Vagina (tissue), 2 donors: ENCODE data around the gene TIMM22. TPM values are rescaled to one million over a fixed set of nuclear protein-coding genes. Genes with fewer than 3 reads are reported as not detected.

Source experiments
- DNase-seq, 2 donors: peaks; one replicate each; pipeline ENCODE4 v3.0.0-alpha.2; 2017; ENCODE audit errors: extremely low spot score in 2 of 2
- H3K27ac ChIP-seq: fragments of 200-600 bp; sonication (generic); one replicate; pipeline ENCODE4 v1.5.1; 2019
- H3K27me3 ChIP-seq: fragments of 200-600 bp; sonication (generic); one replicate; pipeline ENCODE4 v1.5.1; 2019
- H3K36me3 ChIP-seq, 2 donors: fragments of 200-600 bp; sonication (generic); one replicate each; pipeline ENCODE4 v1.5.1; 2017 to 2019
- H3K4me1 ChIP-seq: fragments of 200-600 bp; sonication (generic); one replicate; pipeline ENCODE4 v1.5.1; 2019
- H3K4me3 ChIP-seq, 2 donors: fragments of 200-600 bp; sonication (generic); 1 replicate in 1 of 2; 2 replicates in 1 of 2; pipeline ENCODE4 v1.5.1; 2016 to 2019
- H3K9me3 ChIP-seq: fragments of 200-600 bp; sonication (generic); one replicate; pipeline ENCODE4 v1.5.1; 2019
- CTCF ChIP-seq, 3 experiments: fragments of 450-650 bp in 2 of 3; fragments of 200-600 bp in 1 of 3; sonication (generic) in 1 of 3; IDR thresholded peaks; one replicate each; pipeline ENCODE4 v1.5.1; 2017 to 2019; ENCODE audit warnings: antibody characterized with exemption in 3 of 3, mild to moderate bottlenecking in 2 of 3, moderate library complexity in 2 of 3
- POLR2A ChIP-seq, 2 donors: fragments of 450-650 bp; IDR thresholded peaks; one replicate each; pipeline ENCODE4 v1.6.1; 2017; ENCODE audit warnings: antibody characterized with exemption in 2 of 2, mild to moderate bottlenecking in 2 of 2, moderate library complexity in 2 of 2
- POLR2AphosphoS5 ChIP-seq, 2 donors: sonication (generic); formaldehyde crosslinking; IDR thresholded peaks; one replicate each; pipeline ENCODE4 v1.9.0; 2017; ENCODE audit warnings: antibody characterized with exemption in 2 of 2, mild to moderate bottlenecking in 2 of 2, low read depth in 1 of 2; ENCODE audit not compliant: insufficient read depth in 1 of 2
- intact Hi-C: fragments of 100-400 bp; cut with DNase I; formaldehyde crosslinking; loops from one replicate; pipeline ENCODE4 v1.15.1; 2023
- total RNA-seq: library from RNA; depleted of rRNA; stranded (reverse); fragments of >200 nt; gene quantifications from one replicate; pipeline ENCODE4 v1.2.3, GENCODE V29; 2016

Gene TIMM22
- total RNA-seq, 1 donor from 2014 or later: 8.8 TPM

GRCh38 chr17:1038459-1039122 is 41.7 kb downstream of the TIMM22 start:
- no peaks in the 10 kb centered on the region for H3K9me3 ChIP-seq
- no peak for DNase-seq
- peaks cover 35% of the 10 kb centered on the region for H3K4me1 ChIP-seq
- intact Hi-C loops: no loop called here
- H3K27ac ChIP-seq: no peak overlapping the region
- H3K36me3 ChIP-seq: no peaks in the 10 kb centered on the region
- no peak overlapping the region for H3K4me3 ChIP-seq
- TF ChIP-seq CTCF (IDR thresholded peaks at IDR 0.05): no peak
- no peaks in the 10 kb centered on the region for H3K27me3 ChIP-seq

- intact Hi-C loops: no loop called here
- TF ChIP-seq CTCF (IDR thresholded peaks at IDR 0.05) (no peak), POLR2AphosphoS5 (IDR thresholded peaks at IDR 0.05; ENCODE audit: insufficient read depth in 1 of 2, low read depth in 1 of 2) (no peak), POLR2A (IDR thresholded peaks at IDR 0.05) (no peak)
- H3K4me1 ChIP-seq: peaks cover 41% of the 10 kb centered on the region
These were observed 42.2 kb downstream of the TIMM22 start for GRCh38 chr17:1039123-1039507.

GRCh38 chr17:1039511-1040215 is 42.7 kb downstream of the TIMM22 start:
- peak overlapping the region in 1 of 2 donors; percentile 9 for H3K4me3 ChIP-seq
- no peaks in the 10 kb centered on the region for H3K9me3 ChIP-seq
- DNase-seq: no peak
- H3K27me3 ChIP-seq: no peaks in the 10 kb centered on the region
- H3K27ac ChIP-seq: peak overlapping the region; percentile 78
- intact Hi-C loops: no loop called here
- H3K4me1 ChIP-seq: peaks cover 42% of the 10 kb centered on the region
- no peaks in the 10 kb centered on the region for H3K36me3 ChIP-seq
- TF ChIP-seq POLR2AphosphoS5 (IDR thresholded peaks at IDR 0.05; ENCODE audit: insufficient read depth in 1 of 2, low read depth in 1 of 2): peak in 1 of 2 donors; percentile 34
- no peak for TF ChIP-seq POLR2A (IDR thresholded peaks at IDR 0.05)

More at GRCh38 chr17:1039123-1039507, 42.2 kb downstream of the TIMM22 start:
- peak overlapping the region; percentile 78 for H3K27ac ChIP-seq
- H3K36me3 ChIP-seq: no peaks in the 10 kb centered on the region
- no peaks in the 10 kb centered on the region for H3K27me3 ChIP-seq
- DNase-seq: no peak
- no peak overlapping the region for H3K4me3 ChIP-seq
- H3K9me3 ChIP-seq: no peaks in the 10 kb centered on the region

- no peak for DNase-seq
- TF ChIP-seq CTCF (IDR thresholded peaks at IDR 0.05): no peak
- no peak for TF ChIP-seq POLR2A (IDR thresholded peaks at IDR 0.05)
- TF ChIP-seq POLR2AphosphoS5 (IDR thresholded peaks at IDR 0.05; ENCODE audit: insufficient read depth in 1 of 2, low read depth in 1 of 2): peak in 1 of 2 donors; percentile 22
- H3K4me3 ChIP-seq: peak overlapping the region in 1 of 2 donors; percentile 9
- no peaks in the 10 kb centered on the region for H3K9me3 ChIP-seq
- H3K27ac ChIP-seq: peak overlapping the region; percentile 78
- no peaks in the 10 kb centered on the region for H3K27me3 ChIP-seq
- H3K4me1 ChIP-seq: peaks cover 42% of the 10 kb centered on the region
- no peaks in the 10 kb centered on the region for H3K36me3 ChIP-seq
- intact Hi-C loops: no loop called here
These were observed 43.3 kb downstream of the TIMM22 start for GRCh38 chr17:1040216-1040600.

- TF ChIP-seq POLR2A (IDR thresholded peaks at IDR 0.05) (no peak), POLR2AphosphoS5 (IDR thresholded peaks at IDR 0.05; ENCODE audit: insufficient read depth in 1 of 2, low read depth in 1 of 2) (no peak), CTCF (IDR thresholded peaks at IDR 0.05) (no peak)
- no peak for DNase-seq
- no peak overlapping the region for H3K4me3 ChIP-seq
- H3K36me3 ChIP-seq: no peaks in the 10 kb centered on the region
- no peaks in the 10 kb centered on the region for H3K9me3 ChIP-seq
- H3K27ac ChIP-seq: no peak overlapping the region
- H3K27me3 ChIP-seq: no peaks in the 10 kb centered on the region
- intact Hi-C loops: no loop called here
- peaks cover 42% of the 10 kb centered on the region for H3K4me1 ChIP-seq
These were observed 44.8 kb downstream of the TIMM22 start for GRCh38 chr17:1041746-1042145.
